GM19035 (cell line): Measurements from ENCODE around the gene RHBDF1.
A peak's percentile ranks its signal among the peaks of the same experiment; 100 is the strongest.
"Not testable (repeated sequence)": the region's sequence is repeated elsewhere in the genome, so short reads cannot be mapped to it uniquely, and the experiment has no call there.

Source experiments
- ATAC-seq: cut with Tn5 transposase; IDR thresholded peaks from one replicate; pipeline ENCODE4 v1.9.1; 2021; ENCODE audit not compliant: unreplicated experiment

RHBDF1 gene

GRCh38 chr16:60929-61878 lies 11.2 kb downstream of the RHBDF1 start:
- ATAC-seq, result no peak

GRCh38 chr16:60166-60565 lies 12.3 kb downstream of the RHBDF1 start:
- ATAC-seq, result no peak

GRCh38 chr16:59440-60059 lies 12.9 kb downstream of the RHBDF1 start:
- no peak for ATAC-seq

GRCh38 chr16:58491-59439 lies 13.7 kb downstream of the RHBDF1 start:
- ATAC-seq, result no peak

GRCh38 chr16:57711-58110 lies 14.7 kb downstream of the RHBDF1 start:
- no peak for ATAC-seq

- no peak for ATAC-seq
Observed at GRCh38 chr16:56231-56927, 16.1 kb downstream of the RHBDF1 start.

GRCh38 chr16:55571-56136 lies 16.8 kb downstream of the RHBDF1 start:
- ATAC-seq, result no peak

GRCh38 chr16:54237-54581 lies 18.2 kb downstream of the RHBDF1 start:
- no peak for ATAC-seq

- peak; percentile 93 for ATAC-seq
Observed at GRCh38 chr16:53346-54236, 18.8 kb downstream of the RHBDF1 start, which contains the start of the genes POLR3K and SNRNP25. Gene POLR3K (minus strand): TSS chr16:53608. CDS start chr16:53586, 22 bp downstream. Gene SNRNP25 (plus strand): TSS chr16:53828. CDS start chr16:54017, 189 bp downstream.

GRCh38 chr16:50769-51591 lies 21.5 kb downstream of the RHBDF1 start:
- no peak for ATAC-seq

GRCh38 chr16:47234-47633 lies 25.2 kb downstream of the RHBDF1 start:
- ATAC-seq, result no peak

GRCh38 chr16:46510-46909 lies 25.9 kb downstream of the RHBDF1 start:
- not testable (repeated sequence) for ATAC-seq

GRCh38 chr16:45454-45853 lies 27.0 kb downstream of the RHBDF1 start:
- ATAC-seq, result no peak

- no peak for ATAC-seq
Observed at GRCh38 chr16:44655-45054, 27.8 kb downstream of the RHBDF1 start.

GRCh38 chr16:43294-43693 lies 29.1 kb downstream of the RHBDF1 start:
- no peak for ATAC-seq

- no peak for ATAC-seq
Observed at GRCh38 chr16:42691-43090, 29.7 kb downstream of the RHBDF1 start.

GRCh38 chr16:42069-42457 lies 30.4 kb downstream of the RHBDF1 start:
- no peak for ATAC-seq

- ATAC-seq, result no peak
Observed at GRCh38 chr16:41439-42068, 30.9 kb downstream of the RHBDF1 start.
